Panc1 (cell line): Measurements from ENCODE around the gene LRRC23. TPM values are rescaled to one million over a fixed set of nuclear protein-coding genes. Genes with fewer than 3 reads are reported as not detected.
A peak's percentile ranks its signal among the peaks of the same experiment; 100 is the strongest.

Source experiments
- ATAC-seq: fragments of 200-7000 bp; cut with Tn5 transposase; 2 replicates; pipeline ENCODE4 v1.9.1; 2020; ENCODE audit warnings: mild to moderate bottlenecking, moderate library complexity
- BruUV-seq: library from RNA; stranded (reverse); fragments of 400-500 nt; replicated peaks from 2 replicates; lab custom pipeline; 2021; lab: Mats Ljungman, UMichigan
- CTCF ChIA-PET: fragments of 300-600 bp; sonication (Branson Sonifier 250); formaldehyde crosslinking; loops from one replicate; lab custom pipeline; 2022; ENCODE audit warnings: antibody characterized with exemption; lab: Charles Lee
- POLR2A ChIA-PET: fragments of 300-600 bp; sonication (Branson Sonifier 250); formaldehyde crosslinking; loops from one replicate; lab custom pipeline; 2022; ENCODE audit warnings: antibody characterized with exemption; lab: Charles Lee
- DNase-seq: peaks from one replicate; pipeline ENCODE4 v3.0.0-alpha.2; 2010; ENCODE audit warnings: low read depth, low spot score
- H3K27ac ChIP-seq: 2 replicates; pipeline ENCODE4 v1.5.1; 2011; ENCODE audit warnings: mild to moderate bottlenecking, low read length, inconsistent platforms
- H3K27me3 ChIP-seq: fragments of 200-500 bp; sonication (Bioruptor generic); 2 replicates; pipeline ENCODE4 v1.6.0; 2014; ENCODE audit warnings: low read length, inconsistent platforms; ENCODE audit not compliant: control insufficient read depth, insufficient read depth
- H3K36me3 ChIP-seq: fragments of 200-500 bp; sonication (Bioruptor generic); 2 replicates; pipeline ENCODE4 v1.5.1; 2014; ENCODE audit warnings: inconsistent platforms, mild to moderate bottlenecking, low read length, moderate library complexity; ENCODE audit not compliant: control insufficient read depth, insufficient read depth
- H3K4me1 ChIP-seq: 2 replicates; pipeline ENCODE4 v1.5.1; 2011; ENCODE audit warnings: inconsistent platforms, mild to moderate bottlenecking, low read length, moderate library complexity; ENCODE audit not compliant: control insufficient read depth, insufficient read depth
- H3K4me3 ChIP-seq, 2 experiments: 2 replicates each; pipeline ENCODE4 v1.5.1; 2011 to 2012; ENCODE audit warnings: low read depth in 2 of 2, low read length in 2 of 2, mild to moderate bottlenecking in 2 of 2, inconsistent platforms in 1 of 2, moderate library complexity in 1 of 2
- H3K9me3 ChIP-seq: fragments of 200-500 bp; sonication (Bioruptor generic); 2 replicates; pipeline ENCODE4 v1.5.1; 2014; ENCODE audit warnings: low read depth, mild to moderate bottlenecking, inconsistent platforms, low read length, moderate library complexity; ENCODE audit not compliant: control insufficient read depth, insufficient read depth
- CTCF ChIP-seq: fragments of 450-650 bp; IDR thresholded peaks from 2 replicates; pipeline ENCODE4 v1.5.1; 2017; ENCODE audit warnings: mild to moderate bottlenecking
- POLR2AphosphoS5 ChIP-seq: IDR thresholded peaks from 2 replicates; pipeline ENCODE4 v1.6.1; 2012; ENCODE audit warnings: mild to moderate bottlenecking, low read depth, low read length, moderate library complexity
- SIN3A ChIP-seq: IDR thresholded peaks from 2 replicates; pipeline ENCODE4 v1.6.1; 2012; ENCODE audit warnings: low read depth, mild to moderate bottlenecking, low read length, moderate library complexity, borderline replicate concordance; ENCODE audit not compliant: insufficient read depth
- TCF7L2 ChIP-seq: IDR thresholded peaks from 2 replicates; pipeline ENCODE4 v1.6.1; 2011; ENCODE audit warnings: mild to moderate bottlenecking, low read depth, low read length, inconsistent platforms
- in situ Hi-C: cut with HindIII; loops from 2 replicates; pipeline ENCODE4 v1.10.0; 2016; ENCODE audit warnings: low sequenced_read_pairs, low pct_unique_long_range_greater_than_20kb
- intact Hi-C: fragments of 100-400 bp; cut with micrococcal nuclease; formaldehyde crosslinking; loops from one replicate; pipeline ENCODE4 v1.10.0; 2022; ENCODE audit not compliant: unreplicated experiment
- total RNA-seq: library from RNA; stranded (reverse); gene quantifications from one replicate; pipeline ENCODE4 v1.2.1, GENCODE V29; 2021; ENCODE audit not compliant: unreplicated experiment
- TF ChIP-seq, protein P1 (sequence below), 2 experiments: IDR thresholded peaks; 2 replicates each; pipeline ENCODE4 v1.6.1; 2011 to 2012; ENCODE audit warnings: low read depth in 2 of 2, control low read depth in 1 of 2, low read length in 1 of 2, mild to moderate bottlenecking in 1 of 2, moderate library complexity in 1 of 2; ENCODE audit not compliant: insufficient read depth in 1 of 2

The LRRC23 gene
- total RNA-seq, 1 experiment from 2014 or later: 6.5 TPM

DNA sequence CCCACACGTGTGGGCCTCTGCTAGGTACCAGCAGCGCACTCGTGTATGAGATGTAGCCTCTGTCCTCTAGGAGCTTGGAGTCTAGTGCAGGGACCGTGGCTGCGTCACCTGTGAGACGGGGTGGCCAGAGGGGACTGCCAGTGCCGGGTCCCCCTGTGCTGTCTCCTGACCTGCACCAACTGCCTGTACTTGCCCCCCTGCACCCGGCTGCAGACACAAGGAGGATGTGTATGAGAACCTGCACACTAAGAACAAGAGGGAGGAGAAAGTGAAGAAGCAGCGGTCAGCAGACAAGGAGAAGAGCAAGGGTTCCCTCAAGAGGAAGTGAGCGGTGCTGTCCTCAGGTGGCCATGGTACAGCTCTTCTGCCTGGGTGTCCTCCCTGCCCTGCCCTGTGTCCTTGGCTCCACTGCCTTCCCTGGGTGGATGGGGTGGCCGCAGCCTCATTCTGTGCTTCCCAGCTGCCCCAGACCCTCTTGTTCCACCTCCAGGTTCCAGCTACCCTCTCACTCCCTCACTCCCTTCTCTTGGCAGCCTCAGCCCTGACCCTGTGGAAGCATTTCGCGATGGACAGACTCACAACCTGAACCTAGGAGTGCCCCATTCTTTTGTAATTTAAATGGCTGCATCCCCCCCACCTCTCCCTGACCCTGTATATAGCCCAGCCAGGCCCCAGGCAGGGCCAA, 56.1 kb downstream of the LRRC23 start:
- no peak for TF ChIP-seq TCF7L2
- TF ChIP-seq POLR2AphosphoS5: no peak
- TF ChIP-seq CTCF: no peak
- TF ChIP-seq, protein P1, sequence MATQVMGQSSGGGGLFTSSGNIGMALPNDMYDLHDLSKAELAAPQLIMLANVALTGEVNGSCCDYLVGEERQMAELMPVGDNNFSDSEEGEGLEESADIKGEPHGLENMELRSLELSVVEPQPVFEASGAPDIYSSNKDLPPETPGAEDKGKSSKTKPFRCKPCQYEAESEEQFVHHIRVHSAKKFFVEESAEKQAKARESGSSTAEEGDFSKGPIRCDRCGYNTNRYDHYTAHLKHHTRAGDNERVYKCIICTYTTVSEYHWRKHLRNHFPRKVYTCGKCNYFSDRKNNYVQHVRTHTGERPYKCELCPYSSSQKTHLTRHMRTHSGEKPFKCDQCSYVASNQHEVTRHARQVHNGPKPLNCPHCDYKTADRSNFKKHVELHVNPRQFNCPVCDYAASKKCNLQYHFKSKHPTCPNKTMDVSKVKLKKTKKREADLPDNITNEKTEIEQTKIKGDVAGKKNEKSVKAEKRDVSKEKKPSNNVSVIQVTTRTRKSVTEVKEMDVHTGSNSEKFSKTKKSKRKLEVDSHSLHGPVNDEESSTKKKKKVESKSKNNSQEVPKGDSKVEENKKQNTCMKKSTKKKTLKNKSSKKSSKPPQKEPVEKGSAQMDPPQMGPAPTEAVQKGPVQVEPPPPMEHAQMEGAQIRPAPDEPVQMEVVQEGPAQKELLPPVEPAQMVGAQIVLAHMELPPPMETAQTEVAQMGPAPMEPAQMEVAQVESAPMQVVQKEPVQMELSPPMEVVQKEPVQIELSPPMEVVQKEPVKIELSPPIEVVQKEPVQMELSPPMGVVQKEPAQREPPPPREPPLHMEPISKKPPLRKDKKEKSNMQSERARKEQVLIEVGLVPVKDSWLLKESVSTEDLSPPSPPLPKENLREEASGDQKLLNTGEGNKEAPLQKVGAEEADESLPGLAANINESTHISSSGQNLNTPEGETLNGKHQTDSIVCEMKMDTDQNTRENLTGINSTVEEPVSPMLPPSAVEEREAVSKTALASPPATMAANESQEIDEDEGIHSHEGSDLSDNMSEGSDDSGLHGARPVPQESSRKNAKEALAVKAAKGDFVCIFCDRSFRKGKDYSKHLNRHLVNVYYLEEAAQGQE (IDR thresholded peaks at IDR 0.05; ENCODE audit: insufficient read depth in 1 of 2, low read depth in 2 of 2, low read length in 1 of 2): no peak
- TF ChIP-seq SIN3A: no peak
- Histone ChIP-seq H3K9me3 (no peaks in the 10 kb centered on the region), H3K27me3 (no peaks in the 10 kb centered on the region), H3K4me3 (no peak overlapping the region), H3K36me3 (peaks cover 11% of the 10 kb centered on the region), H3K27ac (no peak overlapping the region), H3K4me1 (peaks cover 17% of the 10 kb centered on the region)
- ChIA-PET POLR2A (no interaction called here), CTCF (interaction anchor here (0.9 to 1.4 kb wide), 2 partner anchors 16 to 109 kb away, joined by 3 to 4 read pairs; partner anchors contain the start of gene USP5)
- in situ Hi-C loops (no loop called here), intact Hi-C loops (no loop called here)
- ATAC-seq: 0 out of 2 replicates have a peak, but pooled peaks have one; percentile 35
- BruUV-seq: no TSS peak
- DNase-seq: no peak

GRCh38 chr12:6961278-6961694, 56.7 kb downstream of the LRRC23 start:
- intact Hi-C loops: no loop called here

More at GRCh38 chr12:6961278-6961694, 56.7 kb downstream of the LRRC23 start:
- no peaks in the 10 kb centered on the region for H3K27me3 ChIP-seq
- in situ Hi-C loops: no loop called here
- H3K4me1 ChIP-seq: peaks cover 17% of the 10 kb centered on the region
- POLR2A ChIA-PET: no interaction called here
- peaks cover 11% of the 10 kb centered on the region for H3K36me3 ChIP-seq
- no peak overlapping the region for H3K4me3 ChIP-seq
- no peaks in the 10 kb centered on the region for H3K9me3 ChIP-seq
- CTCF ChIA-PET: interaction anchor here (1.0 to 1.4 kb wide), 2 partner anchors 15 to 16 kb away, joined by 3 to 4 read pairs; no protein-coding TSS in a partner anchor
- no peak for DNase-seq
- ATAC-seq: no peak
- BruUV-seq: no TSS peak
- TF ChIP-seq SIN3A (no peak), POLR2AphosphoS5 (no peak), TCF7L2 (no peak), CTCF (no peak)
- TF ChIP-seq, protein P1 (IDR thresholded peaks at IDR 0.05; ENCODE audit: insufficient read depth in 1 of 2, low read depth in 2 of 2, low read length in 1 of 2): no peak
- H3K27ac ChIP-seq: peak overlapping the region; percentile 57
